Endothelial cell of umbilical vein (primary cell): ENCODE measurements around the gene KANSL1. TPM values are rescaled to one million over a fixed set of nuclear protein-coding genes. Genes with fewer than 3 reads are reported as not detected.

Experiments used
- Bru-seq: library from RNA; stranded (reverse); fragments of 400-500 nt; gene quantifications from one replicate; lab custom pipeline; 2021; lab: Mats Ljungman, UMichigan
- BruChase-seq, 2 experiments: library from RNA; stranded (reverse); fragments of 400-500 nt; gene quantifications; one replicate each; lab custom pipeline; 2021; lab: Mats Ljungman, UMichigan
- BruUV-seq: library from RNA; stranded (reverse); fragments of 400-500 nt; replicated peaks from 2 replicates; lab custom pipeline; 2021; lab: Mats Ljungman, UMichigan
- CTCF ChIA-PET: fragments of 300-600, 350-600 bp; sonication (Branson Sonifier 250); formaldehyde crosslinking; loops from one replicate; lab custom pipeline; 2021; ENCODE audit warnings: antibody characterized with exemption, inconsistent platforms; lab: Charles Lee
- POLR2A ChIA-PET: fragments of 300-600, 350-600 bp; sonication (Branson Sonifier 250); formaldehyde crosslinking; loops from one replicate; lab custom pipeline; 2021; ENCODE audit warnings: antibody characterized with exemption, inconsistent platforms; lab: Charles Lee
- DNase-seq: peaks from one replicate; pipeline ENCODE4 v3.0.0-alpha.2; 2011; ENCODE audit warnings: low read depth, low spot score
- FAIRE-seq: peaks from 2 replicates; lab custom pipeline; 2011; peaks lifted over from hg19 to GRCh38; lab: Jason Lieb, UNC
- H2AFZ ChIP-seq: 2 replicates; pipeline ENCODE4 v1.6.0; 2012; ENCODE audit warnings: low read depth, low read length, control low read depth, inconsistent platforms
- H3K27ac ChIP-seq: 2 replicates; pipeline ENCODE4 v1.5.1; 2011; ENCODE audit warnings: low read depth, mild to moderate bottlenecking, control low read depth, low read length, moderate library complexity; ENCODE audit not compliant: insufficient read depth
- H3K27me3 ChIP-seq, 2 experiments: 2 replicates each; pipeline versions ENCODE4 v1.6.0 to v1.6.1; 2011; ENCODE audit warnings: low read length in 2 of 2, mixed read lengths in 1 of 2; ENCODE audit not compliant: control insufficient read depth in 2 of 2, insufficient read depth in 2 of 2
- H3K36me3 ChIP-seq, 2 experiments: 2 replicates in 1 of 2; 3 replicates in 1 of 2; pipeline ENCODE4 v1.5.1; 2011; ENCODE audit warnings: low read length in 2 of 2, mild to moderate bottlenecking in 1 of 2, moderate library complexity in 1 of 2; ENCODE audit not compliant: control insufficient read depth in 2 of 2, insufficient read depth in 2 of 2; ENCODE audit errors: extremely low read depth in 1 of 2
- H3K4me1 ChIP-seq: 3 replicates; pipeline ENCODE4 v1.5.1; 2011; ENCODE audit warnings: mild to moderate bottlenecking, low read length; ENCODE audit not compliant: control insufficient read depth, insufficient read depth; ENCODE audit errors: extremely low read depth
- H3K4me2 ChIP-seq: 2 replicates; pipeline ENCODE4 v1.6.1; 2011; ENCODE audit warnings: low read length, control low read depth, mixed read lengths; ENCODE audit not compliant: insufficient read depth
- H3K4me3 ChIP-seq, 3 experiments: fragments of 200-600 bp in 1 of 3; sonication (generic), shearing (Covaris generic) in 1 of 3; replicated peaks in 1 of 3; 2 replicates each; pipeline ENCODE4 v1.5.1; 2011 to 2016; ENCODE audit warnings: control low read depth in 3 of 3, low read length in 3 of 3, mild to moderate bottlenecking in 2 of 3, inconsistent platforms in 1 of 3, low read depth in 1 of 3, moderate library complexity in 1 of 3; ENCODE audit not compliant: insufficient read depth in 1 of 3
- H3K79me2 ChIP-seq: 2 replicates; pipeline ENCODE4 v1.6.0; 2012; ENCODE audit warnings: low read length, inconsistent platforms; ENCODE audit not compliant: control insufficient read depth, insufficient read depth
- H3K9ac ChIP-seq: replicated peaks from 2 replicates; pipeline ENCODE3; 2011; ENCODE audit warnings: low read length, control low read depth; ENCODE audit not compliant: insufficient read depth; ENCODE audit errors: extremely low read depth
- H3K9me1 ChIP-seq: replicated peaks from 3 replicates; pipeline ENCODE4 v1.6.0; 2011; ENCODE audit warnings: mild to moderate bottlenecking, low read length; ENCODE audit not compliant: control insufficient read depth, insufficient read depth; ENCODE audit errors: extremely low read depth
- H3K9me3 ChIP-seq: replicated peaks from 2 replicates; pipeline ENCODE4 v1.5.1; 2012; ENCODE audit warnings: low read length, inconsistent platforms; ENCODE audit not compliant: control insufficient read depth, insufficient read depth
- H4K20me1 ChIP-seq: replicated peaks from 2 replicates; pipeline ENCODE3; 2011; ENCODE audit warnings: mild to moderate bottlenecking, low read length; ENCODE audit not compliant: control insufficient read depth, insufficient read depth; ENCODE audit errors: extremely low read depth
- CTCF ChIP-seq, 2 donors: IDR thresholded peaks; 1 replicate in 1 of 2; 2 replicates in 1 of 2; pipeline ENCODE4 v1.5.1; 2011; ENCODE audit warnings: low read length in 2 of 2, mild to moderate bottlenecking in 2 of 2, moderate library complexity in 2 of 2, control low read depth in 1 of 2, inconsistent platforms in 1 of 2, low read depth in 1 of 2; ENCODE audit not compliant: insufficient read depth in 1 of 2; ENCODE audit errors: extremely low read depth in 1 of 2
- EZH2 ChIP-seq: IDR thresholded peaks from 2 replicates; pipeline ENCODE4 v1.6.1; 2012; ENCODE audit warnings: borderline replicate concordance, low read depth, mild to moderate bottlenecking, moderate library complexity, low read length, inconsistent platforms; ENCODE audit not compliant: severe bottlenecking
- FOS ChIP-seq: IDR thresholded peaks from 2 replicates; pipeline ENCODE4 v1.6.1; 2011; ENCODE audit warnings: mild to moderate bottlenecking, low read length, moderate library complexity, borderline replicate concordance; ENCODE audit not compliant: insufficient read depth
- GATA2 ChIP-seq: IDR thresholded peaks from 2 replicates; pipeline ENCODE4 v1.7.0; 2011; ENCODE audit warnings: low read depth, mild to moderate bottlenecking, moderate library complexity, mixed read lengths, low read length; ENCODE audit not compliant: insufficient read length, insufficient read depth
- JUN ChIP-seq: IDR thresholded peaks from 2 replicates; pipeline ENCODE4 v1.6.1; 2011; ENCODE audit warnings: borderline replicate concordance, low read depth; ENCODE audit not compliant: insufficient read length, insufficient read depth
- MAX ChIP-seq: IDR thresholded peaks from 2 replicates; pipeline ENCODE4 v1.6.1; 2011; ENCODE audit not compliant: insufficient read depth, insufficient read length
- MYC ChIP-seq: IDR thresholded peaks from one replicate; pipeline ENCODE4 v1.6.1; 2011; ENCODE audit warnings: mild to moderate bottlenecking, low read depth, low read length
- POLR2A ChIP-seq: IDR thresholded peaks from 2 replicates; pipeline ENCODE4 v1.6.1; 2012; ENCODE audit warnings: low read depth, mild to moderate bottlenecking, control low read depth, low read length
- POLR2AphosphoS5 ChIP-seq: IDR thresholded peaks from 2 replicates; pipeline ENCODE4 v1.6.1; 2012; ENCODE audit warnings: low read depth, mild to moderate bottlenecking, control low read depth, low read length, moderate library complexity; ENCODE audit not compliant: insufficient read depth
- dilution Hi-C: fragments of 300-500 bp; cut with MboI; formaldehyde crosslinking; loops from one replicate; pipeline ENCODE4 v1.15.0; 2019; ENCODE audit warnings: low sequenced_read_pairs; ENCODE audit not compliant: extremely low pct_ligation_motif_present
- intact Hi-C: fragments of 100-400 bp; cut with micrococcal nuclease; formaldehyde crosslinking; loops from one replicate; pipeline ENCODE4 v1.10.0; 2022
- long read RNA-seq: library from polyadenylated mRNA; stranded (forward); transcript quantifications from one replicate; pipeline ENCODE4 v2.0.0, GENCODE V29; 2021
- polyA minus RNA-seq, 3 experiments: library from RNA; depleted of rRNA, polyadenylated mRNA; stranded (reverse); fragments of >200 nt; gene quantifications; 1 replicate in 1 of 3; 2 replicates in 2 of 3; pipeline ENCODE4 v1.2.3, GENCODE V29; 2011
- polyA plus RNA-seq, 4 experiments: library from polyadenylated mRNA; depleted of rRNA in 3 of 4; stranded (reverse) in 3 of 4; unstranded in 1 of 4; fragments of >200 nt; gene quantifications; 2 replicates each; pipeline versions ENCODE4 v1.2.1 to v1.2.3, GENCODE V29; 2011 to 2012; ENCODE audit warnings: missing spikeins in 1 of 4
- total RNA-seq: library from RNA; stranded (reverse); gene quantifications from 2 replicates; pipeline ENCODE4 v1.2.3, GENCODE V29; 2021

KANSL1 gene, protein sequence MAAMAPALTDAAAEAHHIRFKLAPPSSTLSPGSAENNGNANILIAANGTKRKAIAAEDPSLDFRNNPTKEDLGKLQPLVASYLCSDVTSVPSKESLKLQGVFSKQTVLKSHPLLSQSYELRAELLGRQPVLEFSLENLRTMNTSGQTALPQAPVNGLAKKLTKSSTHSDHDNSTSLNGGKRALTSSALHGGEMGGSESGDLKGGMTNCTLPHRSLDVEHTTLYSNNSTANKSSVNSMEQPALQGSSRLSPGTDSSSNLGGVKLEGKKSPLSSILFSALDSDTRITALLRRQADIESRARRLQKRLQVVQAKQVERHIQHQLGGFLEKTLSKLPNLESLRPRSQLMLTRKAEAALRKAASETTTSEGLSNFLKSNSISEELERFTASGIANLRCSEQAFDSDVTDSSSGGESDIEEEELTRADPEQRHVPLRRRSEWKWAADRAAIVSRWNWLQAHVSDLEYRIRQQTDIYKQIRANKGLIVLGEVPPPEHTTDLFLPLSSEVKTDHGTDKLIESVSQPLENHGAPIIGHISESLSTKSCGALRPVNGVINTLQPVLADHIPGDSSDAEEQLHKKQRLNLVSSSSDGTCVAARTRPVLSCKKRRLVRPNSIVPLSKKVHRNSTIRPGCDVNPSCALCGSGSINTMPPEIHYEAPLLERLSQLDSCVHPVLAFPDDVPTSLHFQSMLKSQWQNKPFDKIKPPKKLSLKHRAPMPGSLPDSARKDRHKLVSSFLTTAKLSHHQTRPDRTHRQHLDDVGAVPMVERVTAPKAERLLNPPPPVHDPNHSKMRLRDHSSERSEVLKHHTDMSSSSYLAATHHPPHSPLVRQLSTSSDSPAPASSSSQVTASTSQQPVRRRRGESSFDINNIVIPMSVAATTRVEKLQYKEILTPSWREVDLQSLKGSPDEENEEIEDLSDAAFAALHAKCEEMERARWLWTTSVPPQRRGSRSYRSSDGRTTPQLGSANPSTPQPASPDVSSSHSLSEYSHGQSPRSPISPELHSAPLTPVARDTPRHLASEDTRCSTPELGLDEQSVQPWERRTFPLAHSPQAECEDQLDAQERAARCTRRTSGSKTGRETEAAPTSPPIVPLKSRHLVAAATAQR (N-terminal part only)
- 74.0 and 90.8 TPM in 2 replicates for total RNA-seq
- 19.5 and 29.1 TPM in 2 replicates for polyA plus RNA-seq
- 20.0 and 22.0 TPM in 2 replicates for polyA plus RNA-seq (2011; cell fraction: cytosol; rRNA removed)
- polyA plus RNA-seq (2011; cell fraction: nucleus; rRNA removed) = 103 and 121 TPM in 2 replicates
- 19.9 and 21.0 TPM in 2 replicates for polyA plus RNA-seq (2012)
- 150 and 165 TPM in 2 replicates for polyA minus RNA-seq
- 38.2 TPM for polyA minus RNA-seq (2011; cell fraction: cytosol; rRNA and poly(A)+ RNA removed)
- 250 and 333 TPM in 2 replicates for polyA minus RNA-seq (2011; cell fraction: nucleus; rRNA and poly(A)+ RNA removed)
- percentile 95 among the genes with signal in this experiment for Bru-seq, nascent RNA
- BruChase-seq, experiment 1, labeled RNA remaining after a 6-hour chase = percentile 91 among the genes with signal in this experiment
- percentile 95 among the genes with signal in this experiment for BruChase-seq, experiment 2, labeled RNA remaining after a 2-hour chase
- long read RNA-seq, full-length matches to known transcripts = 2 of 48 reads
- long read RNA-seq, partial matches to known transcripts = 7 of 48 reads
- long read RNA-seq, other reads (novel, unspliced or antisense) = 39 of 48 reads

- H3K9me3 ChIP-seq = no peaks in the 10 kb centered on the region
- H3K27me3 ChIP-seq = no peaks in the 10 kb centered on the region
- ChIA-PET POLR2A (interaction anchor here (0.6 to 0.7 kb wide), 2 partner anchors 18 to 42 kb away, joined by 3 to 4 read pairs; no protein-coding TSS in a partner anchor), CTCF (interaction anchor here (0.5 to 3.2 kb wide), 64 partner anchors 9 to 1038 kb away, joined by 3 to 72 read pairs (median 5); no protein-coding TSS in a partner anchor)
- H3K4me3 ChIP-seq = peak within 1 kb of the TSS; percentile 90 to 98 (median 91)
- H3K9ac ChIP-seq = peak within 1 kb of the TSS; percentile 91
- DNase-seq = peak; percentile 87
- FAIRE-seq = no peak
- H2AFZ ChIP-seq = peak within 1 kb of the TSS; percentile 71
- peaks cover 15% of the 10 kb centered on the region for H4K20me1 ChIP-seq
- peak within 1 kb of the TSS; percentile 70 for H3K27ac ChIP-seq
- no peaks in the 10 kb centered on the region for H3K36me3 ChIP-seq
- TF ChIP-seq GATA2 (no peak), CTCF (IDR thresholded peaks at IDR 0.05; ENCODE audit: extremely low read depth in 1 of 2, insufficient read depth in 1 of 2, low read depth in 1 of 2, low read length in 2 of 2) (peak; percentile 59 to 70), POLR2AphosphoS5 (no peak), FOS (no peak), JUN (no peak), MAX (no peak), POLR2A (peak; percentile 17), MYC (no peak), EZH2 (no peak)
- BruUV-seq = no TSS peak
- H3K4me1 ChIP-seq = peaks cover 26% of the 10 kb centered on the region
- H3K79me2 ChIP-seq = peaks cover 60% of the 10 kb centered on the region
- H3K9me1 ChIP-seq = no peaks in the 10 kb centered on the region
- H3K4me2 ChIP-seq = peak within 1 kb of the TSS; percentile 98
- dilution Hi-C loops (no loop called here), intact Hi-C loops (loop anchor here (5.0 to 10.0 kb wide), 4 partner anchors 36 to 191 kb away; no protein-coding TSS in a partner anchor)
These were observed at the start of gene KANSL1 for GRCh38 chr17:46193151-46193625. TSS of gene KANSL1 (minus strand) at chr17:46193429. CDS start at chr17:46172143, 21,286 bp downstream.
